ENCODE data around the gene ZNF746.

The ZNF746 gene

GRCh38 chr7:149489391-149490024, 8.1 kb downstream of the ZNF746 start:
- peak; percentile 83 for ATAC-seq
- TF ChIP-seq, protein P1, sequence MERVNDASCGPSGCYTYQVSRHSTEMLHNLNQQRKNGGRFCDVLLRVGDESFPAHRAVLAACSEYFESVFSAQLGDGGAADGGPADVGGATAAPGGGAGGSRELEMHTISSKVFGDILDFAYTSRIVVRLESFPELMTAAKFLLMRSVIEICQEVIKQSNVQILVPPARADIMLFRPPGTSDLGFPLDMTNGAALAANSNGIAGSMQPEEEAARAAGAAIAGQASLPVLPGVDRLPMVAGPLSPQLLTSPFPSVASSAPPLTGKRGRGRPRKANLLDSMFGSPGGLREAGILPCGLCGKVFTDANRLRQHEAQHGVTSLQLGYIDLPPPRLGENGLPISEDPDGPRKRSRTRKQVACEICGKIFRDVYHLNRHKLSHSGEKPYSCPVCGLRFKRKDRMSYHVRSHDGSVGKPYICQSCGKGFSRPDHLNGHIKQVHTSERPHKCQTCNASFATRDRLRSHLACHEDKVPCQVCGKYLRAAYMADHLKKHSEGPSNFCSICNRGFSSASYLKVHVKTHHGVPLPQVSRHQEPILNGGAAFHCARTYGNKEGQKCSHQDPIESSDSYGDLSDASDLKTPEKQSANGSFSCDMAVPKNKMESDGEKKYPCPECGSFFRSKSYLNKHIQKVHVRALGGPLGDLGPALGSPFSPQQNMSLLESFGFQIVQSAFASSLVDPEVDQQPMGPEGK (CRISPR knock-in tag; IDR thresholded peaks at IDR 0.05; ENCODE audit: borderline replicate concordance), result no peak
- TF ChIP-seq, protein P2, sequence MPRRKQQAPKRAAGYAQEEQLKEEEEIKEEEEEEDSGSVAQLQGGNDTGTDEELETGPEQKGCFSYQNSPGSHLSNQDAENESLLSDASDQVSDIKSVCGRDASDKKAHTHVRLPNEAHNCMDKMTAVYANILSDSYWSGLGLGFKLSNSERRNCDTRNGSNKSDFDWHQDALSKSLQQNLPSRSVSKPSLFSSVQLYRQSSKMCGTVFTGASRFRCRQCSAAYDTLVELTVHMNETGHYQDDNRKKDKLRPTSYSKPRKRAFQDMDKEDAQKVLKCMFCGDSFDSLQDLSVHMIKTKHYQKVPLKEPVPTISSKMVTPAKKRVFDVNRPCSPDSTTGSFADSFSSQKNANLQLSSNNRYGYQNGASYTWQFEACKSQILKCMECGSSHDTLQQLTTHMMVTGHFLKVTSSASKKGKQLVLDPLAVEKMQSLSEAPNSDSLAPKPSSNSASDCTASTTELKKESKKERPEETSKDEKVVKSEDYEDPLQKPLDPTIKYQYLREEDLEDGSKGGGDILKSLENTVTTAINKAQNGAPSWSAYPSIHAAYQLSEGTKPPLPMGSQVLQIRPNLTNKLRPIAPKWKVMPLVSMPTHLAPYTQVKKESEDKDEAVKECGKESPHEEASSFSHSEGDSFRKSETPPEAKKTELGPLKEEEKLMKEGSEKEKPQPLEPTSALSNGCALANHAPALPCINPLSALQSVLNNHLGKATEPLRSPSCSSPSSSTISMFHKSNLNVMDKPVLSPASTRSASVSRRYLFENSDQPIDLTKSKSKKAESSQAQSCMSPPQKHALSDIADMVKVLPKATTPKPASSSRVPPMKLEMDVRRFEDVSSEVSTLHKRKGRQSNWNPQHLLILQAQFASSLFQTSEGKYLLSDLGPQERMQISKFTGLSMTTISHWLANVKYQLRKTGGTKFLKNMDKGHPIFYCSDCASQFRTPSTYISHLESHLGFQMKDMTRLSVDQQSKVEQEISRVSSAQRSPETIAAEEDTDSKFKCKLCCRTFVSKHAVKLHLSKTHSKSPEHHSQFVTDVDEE (CRISPR knock-in tag; IDR thresholded peaks at IDR 0.05), result no peak
- TF ChIP-seq TCF4 (CRISPR knock-in tag; IDR thresholded peaks at IDR 0.05; ENCODE audit: borderline replicate concordance) (no peak), ISL1 (CRISPR knock-in tag; IDR thresholded peaks at IDR 0.05) (no peak), GLIS3 (CRISPR knock-in tag; IDR thresholded peaks at IDR 0.05) (no peak), CSRNP3 (CRISPR knock-in tag; IDR thresholded peaks at IDR 0.05) (no peak), RARB (CRISPR knock-in tag; IDR thresholded peaks at IDR 0.05) (no peak), ZFP3 (CRISPR knock-in tag; IDR thresholded peaks at IDR 0.05) (no peak), ARNTL (CRISPR knock-in tag; IDR thresholded peaks at IDR 0.05; ENCODE audit: borderline replicate concordance, low read depth) (no peak), ZFP30 (CRISPR knock-in tag; IDR thresholded peaks at IDR 0.05) (no peak), ESRRG (CRISPR knock-in tag; IDR thresholded peaks at IDR 0.05) (no peak), CREB5 (CRISPR knock-in tag; IDR thresholded peaks at IDR 0.05; ENCODE audit: low read depth) (no peak), ZNF8 (CRISPR knock-in tag; IDR thresholded peaks at IDR 0.05) (no peak), SNAI2 (CRISPR knock-in tag; IDR thresholded peaks at IDR 0.05) (no peak), ZC3H10 (CRISPR knock-in tag; IDR thresholded peaks at IDR 0.05) (no peak), PPARA (CRISPR knock-in tag; IDR thresholded peaks at IDR 0.05; ENCODE audit: borderline replicate concordance) (no peak), OSR1 (CRISPR knock-in tag; IDR thresholded peaks at IDR 0.05) (no peak), CSDC2 (CRISPR knock-in tag; IDR thresholded peaks at IDR 0.05) (no peak), ZNF565 (CRISPR knock-in tag; conservative IDR thresholded peaks at IDR 0.05; ENCODE audit: low read depth) (no peak), BACH2 (CRISPR knock-in tag; IDR thresholded peaks at IDR 0.05; ENCODE audit: borderline replicate concordance) (no peak)

- ATAC-seq, result no peak
- no peak for TF ChIP-seq TOX (CRISPR knock-in tag; IDR thresholded peaks at IDR 0.05; ENCODE audit: borderline replicate concordance)
- no peak for TF ChIP-seq ESRRG (CRISPR knock-in tag; IDR thresholded peaks at IDR 0.05)
- TF ChIP-seq OSR1 (CRISPR knock-in tag; IDR thresholded peaks at IDR 0.05), result no peak
- TF ChIP-seq CSRNP3 (CRISPR knock-in tag; IDR thresholded peaks at IDR 0.05), result no peak
- TF ChIP-seq ZNF565 (CRISPR knock-in tag; conservative IDR thresholded peaks at IDR 0.05; ENCODE audit: low read depth), result no peak
- TF ChIP-seq ISL1 (CRISPR knock-in tag; IDR thresholded peaks at IDR 0.05), result no peak
- TF ChIP-seq, protein P2 (CRISPR knock-in tag; IDR thresholded peaks at IDR 0.05), result no peak
- TF ChIP-seq CREB5 (CRISPR knock-in tag; IDR thresholded peaks at IDR 0.05; ENCODE audit: low read depth), result no peak
These were observed 18.0 kb downstream of the ZNF746 start for GRCh38 chr7:149479568-149479967.

Data from SK-N-SH treated with all-trans-retinoic acid at 6 μM for 48 hours (cell line).